Activated CD8-positive, alpha-beta memory T cell treated with anti-CD3 and anti-CD28 coated beads, Interleukin-2, amount 50 U/mL, for 4 hours (primary cell): ENCODE measurements around the gene GNG12.

Experiments used
- DNase-seq: peaks from one replicate; pipeline ENCODE4 v3.0.0-alpha.2; 2020

Gene GNG12

DNA sequence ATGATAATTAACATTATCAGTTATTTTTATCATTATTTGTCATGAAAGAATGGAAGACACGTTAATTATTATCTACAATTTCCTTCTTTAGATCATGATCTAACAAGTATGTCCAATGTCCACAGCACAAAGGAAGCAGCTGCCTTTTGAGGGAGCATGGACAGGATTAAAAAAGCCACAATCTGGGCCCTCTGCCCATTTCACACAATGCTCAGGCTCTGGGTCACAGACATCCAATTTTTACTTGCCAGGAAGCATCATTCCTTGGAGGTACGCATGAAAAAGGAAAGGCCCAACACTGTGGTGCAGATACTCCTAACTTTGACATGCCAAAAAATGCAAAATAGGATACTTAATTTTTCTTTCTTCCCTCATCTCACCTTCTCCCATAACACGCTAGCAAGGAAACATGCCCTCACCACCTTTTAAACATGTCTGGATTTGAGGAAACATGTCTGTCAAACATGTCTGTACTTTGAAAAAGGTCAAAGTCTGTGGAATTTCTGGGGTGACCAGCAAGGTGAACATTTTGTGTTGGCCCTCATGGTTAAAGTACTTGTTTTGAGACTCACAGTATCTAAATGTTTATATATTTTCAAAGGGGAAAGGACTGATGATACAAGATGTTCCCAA lies 108.2 kb downstream of the GNG12 start:
- no peak for DNase-seq

DNA sequence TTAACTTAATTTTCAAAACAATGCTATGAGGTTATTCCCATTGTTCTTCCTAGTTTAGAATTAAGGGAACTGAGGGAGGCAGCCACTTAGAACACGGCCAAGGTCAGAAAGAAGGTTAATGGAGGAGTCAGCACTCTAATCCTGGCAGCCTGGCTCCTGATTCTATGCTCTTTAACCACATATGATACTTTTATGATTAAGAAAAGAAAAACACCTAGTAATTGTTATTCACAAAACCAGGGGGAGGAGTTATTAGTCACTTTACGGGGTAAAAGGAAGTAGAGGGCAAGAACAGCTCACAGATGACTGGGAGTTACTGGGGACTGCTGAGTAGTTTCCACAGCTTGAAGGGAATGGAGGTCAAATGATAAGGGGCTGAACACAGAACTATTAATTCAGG lies 109.6 kb downstream of the GNG12 start:
- DNase-seq: no peak

DNA sequence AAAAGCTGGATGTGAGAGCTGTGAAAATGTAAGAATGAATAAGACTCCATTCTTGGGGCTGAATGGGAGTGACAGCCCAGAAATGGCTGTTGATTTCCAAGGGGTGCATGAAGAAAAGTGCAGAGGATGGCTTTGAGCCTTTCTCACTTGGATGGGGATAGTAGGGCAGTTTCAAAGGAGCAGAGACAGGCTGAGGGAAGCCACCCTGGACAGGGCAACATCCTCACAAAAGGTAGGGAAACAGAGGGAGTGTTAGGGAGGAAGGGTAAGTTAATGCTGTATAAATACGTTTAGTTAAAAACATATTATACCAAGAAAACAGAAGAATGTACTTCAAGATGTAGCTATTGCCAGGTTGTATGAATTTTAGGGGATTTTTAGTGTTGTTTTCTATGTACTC lies 110.1 kb downstream of the GNG12 start:
- no peak for DNase-seq

DNA sequence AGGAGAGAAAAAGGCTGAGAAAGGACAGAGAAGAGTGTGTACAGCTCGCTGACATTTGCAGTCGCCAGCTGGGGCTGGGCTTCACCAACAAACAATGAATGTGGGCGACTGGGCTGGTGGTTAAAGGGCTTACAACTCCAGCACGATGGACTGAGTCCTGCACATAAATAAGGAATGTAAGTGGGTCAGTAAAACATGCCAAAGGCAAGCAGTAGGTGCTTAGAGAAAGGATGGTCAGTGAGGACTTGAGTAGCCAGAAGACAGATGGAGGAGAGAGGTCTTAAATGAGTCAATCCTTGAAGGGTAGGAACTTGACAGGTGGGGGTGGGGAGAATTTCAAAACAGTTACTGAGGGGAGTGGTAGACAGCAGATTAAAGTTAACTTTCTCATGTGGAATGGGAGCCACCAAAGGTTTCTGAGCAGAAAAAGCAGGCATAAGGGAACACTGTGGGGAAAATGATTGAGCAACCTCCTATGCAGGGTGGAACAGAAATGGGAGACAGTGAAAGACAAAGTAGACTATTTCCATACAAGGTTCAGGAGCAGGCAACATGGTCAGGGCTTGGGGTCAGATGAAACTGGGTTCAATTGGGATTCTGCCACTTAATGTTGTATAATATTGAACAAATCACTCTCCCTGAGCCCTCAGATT lies 110.8 kb downstream of the GNG12 start:
- no peak for DNase-seq

DNA sequence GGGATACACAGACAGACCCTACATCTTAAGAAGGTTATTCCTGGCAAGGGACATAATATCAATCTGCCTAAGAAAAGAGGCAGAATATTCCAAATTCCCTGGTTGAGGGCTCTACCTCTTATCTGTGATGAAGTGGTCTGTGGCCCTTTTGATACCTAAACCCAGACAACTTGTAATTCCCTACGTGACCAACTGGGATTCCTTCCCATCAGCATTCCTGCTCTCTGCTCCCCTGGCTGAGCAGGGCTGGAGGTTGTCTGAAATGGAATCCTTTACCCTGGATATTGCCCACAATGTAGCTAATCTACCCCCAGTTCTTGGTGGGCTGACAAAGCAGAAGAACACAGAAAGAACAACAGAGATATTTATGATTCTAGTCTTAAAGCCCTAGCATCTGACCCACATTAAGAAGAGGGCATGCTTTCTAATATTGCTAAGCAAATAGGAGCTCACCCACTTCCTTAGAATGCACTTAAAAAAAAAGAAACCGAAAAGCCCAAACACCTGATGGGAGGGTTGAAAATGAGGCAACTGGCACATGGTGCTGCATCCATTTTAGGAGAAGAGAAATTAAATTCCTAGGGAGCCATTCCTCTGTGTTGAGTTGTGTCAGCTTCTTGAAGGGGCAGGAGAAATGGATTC lies 111.5 kb downstream of the GNG12 start:
- DNase-seq: no peak

DNA sequence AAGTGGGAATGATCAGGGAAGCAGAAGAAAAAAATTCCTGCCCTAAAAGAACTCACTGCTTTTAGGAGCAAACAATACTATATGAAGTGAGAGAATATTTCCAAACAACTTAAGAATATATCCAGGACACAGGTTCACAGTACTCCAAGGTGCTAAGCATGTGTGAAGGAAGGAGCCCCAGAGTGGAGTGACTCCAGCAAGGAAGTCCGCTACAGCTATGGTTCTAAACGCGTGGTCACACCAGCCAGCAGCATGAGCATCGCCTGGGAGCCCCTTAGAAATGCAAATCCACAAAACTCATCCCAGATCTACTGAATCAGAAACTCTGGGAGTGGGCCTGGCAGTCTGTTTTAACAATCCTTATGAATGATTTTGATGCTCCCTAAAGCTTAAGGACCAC lies 112.2 kb downstream of the GNG12 start:
- DNase-seq: no peak

DNA sequence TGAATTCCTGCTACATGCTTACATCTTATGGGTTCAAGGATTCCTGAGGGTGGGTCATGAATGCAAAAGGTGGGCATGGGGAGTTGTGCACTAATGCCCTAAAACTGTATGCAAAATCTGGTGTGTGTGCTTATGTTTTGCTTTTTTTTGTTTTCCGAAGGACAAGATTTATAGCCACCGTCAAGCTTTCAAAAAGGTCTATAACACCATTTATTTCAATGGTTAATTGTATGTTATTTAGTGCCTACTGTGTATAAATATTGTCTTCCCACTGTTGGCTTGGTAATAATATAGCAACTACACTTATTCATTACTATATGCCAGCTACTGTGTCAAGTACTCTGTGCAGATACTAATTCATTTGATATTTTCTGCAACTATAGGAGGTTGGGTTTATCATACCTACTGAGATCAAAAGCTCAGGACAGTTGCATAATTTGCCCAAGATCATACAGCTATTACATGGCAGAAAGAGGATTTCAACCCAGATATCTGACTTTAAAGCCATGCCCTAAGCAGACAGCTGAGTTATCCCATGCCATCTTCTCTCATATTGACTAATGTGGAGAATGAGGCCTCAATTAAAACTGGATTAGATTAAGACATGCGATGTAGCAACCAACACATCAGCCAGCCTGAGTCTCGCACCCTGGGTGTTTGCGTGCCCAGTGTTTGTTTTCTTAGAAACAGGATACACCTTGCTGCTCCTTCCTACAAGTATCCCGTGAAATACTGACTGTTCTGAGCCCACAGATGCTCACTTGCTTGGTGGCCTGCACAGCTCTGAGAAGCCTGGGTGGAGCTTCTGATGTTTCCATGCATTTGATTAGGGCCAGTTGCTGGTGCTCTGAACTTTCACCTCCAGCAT lies 113.7 kb downstream of the GNG12 start:
- DNase-seq: no peak

DNA sequence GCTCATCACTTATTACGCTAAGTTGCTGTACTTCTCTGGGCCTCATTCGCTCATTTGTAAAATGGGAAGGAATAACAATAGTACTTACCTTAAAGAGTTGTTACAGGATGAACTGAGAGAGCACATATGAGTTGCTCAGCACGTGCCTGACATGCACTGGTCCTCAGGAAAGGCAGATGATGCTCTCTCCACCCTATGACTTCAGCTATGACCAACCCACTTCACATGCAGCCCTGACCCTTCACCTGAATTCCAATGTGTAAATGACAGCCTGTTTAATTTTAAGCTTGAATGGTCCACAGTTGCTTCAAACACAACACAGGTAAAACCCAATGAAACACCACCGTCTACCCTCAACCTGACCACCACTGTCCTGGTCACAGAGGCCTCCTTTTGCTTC lies 115.4 kb downstream of the GNG12 start:
- DNase-seq: no peak

DNA sequence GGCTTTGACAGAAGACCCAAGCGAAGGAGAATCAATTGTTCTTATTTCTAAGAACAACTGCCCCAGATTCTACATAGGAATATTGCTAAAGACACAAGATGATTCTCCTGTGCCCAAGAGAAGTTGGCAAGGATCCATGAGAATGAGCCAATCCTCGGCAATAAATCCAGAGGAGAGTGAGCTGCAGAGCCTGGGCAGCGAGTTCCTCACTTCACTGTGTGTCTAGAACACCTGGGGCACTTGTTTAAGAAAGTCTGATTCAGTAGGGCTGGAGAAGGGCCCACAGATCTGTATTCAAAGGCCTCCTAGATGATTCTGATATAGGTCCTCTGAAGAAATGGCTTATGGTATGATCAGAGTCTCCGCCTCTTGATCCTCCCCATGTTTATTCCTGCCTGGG lies 116.5 kb downstream of the GNG12 start:
- DNase-seq: no peak

DNA sequence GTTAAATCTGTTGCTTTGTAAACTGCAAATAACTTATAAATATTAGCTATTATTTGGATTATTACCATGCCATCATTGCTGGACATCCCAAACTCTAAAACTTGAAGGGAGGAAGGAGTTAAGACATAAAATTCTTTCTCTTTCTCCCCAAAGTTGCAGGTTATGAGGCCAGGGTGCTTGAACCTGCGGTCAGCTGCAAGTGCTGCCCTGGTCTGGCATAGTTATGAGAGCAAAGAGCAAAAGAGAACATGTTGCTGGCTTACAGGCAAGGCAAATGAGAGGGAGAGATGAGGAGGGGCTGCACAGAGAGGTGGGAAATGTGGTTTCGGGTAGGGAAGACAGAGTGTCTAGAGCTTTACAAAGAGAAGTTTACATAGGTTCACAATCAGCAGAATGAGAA lies 117.4 kb downstream of the GNG12 start:
- DNase-seq: no peak

DNA sequence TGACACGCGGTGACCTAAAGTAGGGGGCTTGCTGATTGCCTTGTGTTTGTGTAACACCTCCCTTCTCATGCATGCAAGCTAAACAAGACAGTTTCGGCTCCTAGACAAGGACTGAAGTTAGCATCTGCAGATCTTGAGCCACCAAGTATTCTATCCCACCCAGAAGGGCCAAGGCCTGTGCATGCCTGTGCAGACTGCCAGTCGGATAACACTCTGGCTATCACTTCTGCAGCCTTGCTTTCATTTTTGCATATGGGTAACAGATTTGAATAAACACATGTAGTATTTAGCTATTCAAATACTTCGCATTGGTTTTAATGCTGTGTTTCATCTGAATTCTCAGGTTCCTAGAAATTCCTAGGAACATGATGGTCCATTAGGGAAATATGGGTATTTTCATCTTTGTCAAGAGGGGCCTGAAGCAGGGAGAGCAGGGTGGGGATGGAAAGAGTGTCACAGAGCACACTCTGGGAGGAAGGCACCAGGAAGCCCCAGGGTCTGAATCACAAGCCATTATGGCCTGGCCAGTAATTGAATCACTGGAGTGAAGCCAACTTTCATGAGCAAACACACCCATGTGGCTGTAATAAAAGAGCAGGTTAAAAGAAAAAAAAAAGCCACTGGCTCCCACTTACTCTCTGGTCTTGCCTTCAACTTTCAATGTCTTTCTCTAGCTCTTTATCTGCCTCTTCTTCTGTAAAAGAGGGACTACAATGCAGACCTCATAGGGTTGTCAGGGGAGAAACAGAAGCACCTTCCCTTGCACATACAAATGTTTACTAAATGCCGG lies 120.0 kb downstream of the GNG12 start:
- no peak for DNase-seq

DNA sequence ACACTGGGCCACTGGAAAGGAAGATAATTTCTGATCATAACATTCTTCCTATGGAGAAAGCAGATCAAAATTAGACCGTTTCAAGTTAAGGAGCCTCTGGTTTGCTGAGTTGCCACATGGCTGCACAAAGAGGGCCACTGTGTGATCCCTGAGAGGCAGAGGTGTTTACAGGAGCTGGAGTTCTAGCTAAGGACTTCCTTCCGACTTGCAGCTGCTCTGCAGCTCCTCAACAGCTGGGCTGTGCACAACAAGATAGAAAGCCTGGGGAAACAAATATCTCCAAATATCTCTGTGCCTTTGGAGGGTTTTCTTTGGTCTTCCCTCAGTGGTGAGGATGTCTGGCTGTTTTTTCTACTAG lies 121.4 kb downstream of the GNG12 start:
- DNase-seq: no peak

DNA sequence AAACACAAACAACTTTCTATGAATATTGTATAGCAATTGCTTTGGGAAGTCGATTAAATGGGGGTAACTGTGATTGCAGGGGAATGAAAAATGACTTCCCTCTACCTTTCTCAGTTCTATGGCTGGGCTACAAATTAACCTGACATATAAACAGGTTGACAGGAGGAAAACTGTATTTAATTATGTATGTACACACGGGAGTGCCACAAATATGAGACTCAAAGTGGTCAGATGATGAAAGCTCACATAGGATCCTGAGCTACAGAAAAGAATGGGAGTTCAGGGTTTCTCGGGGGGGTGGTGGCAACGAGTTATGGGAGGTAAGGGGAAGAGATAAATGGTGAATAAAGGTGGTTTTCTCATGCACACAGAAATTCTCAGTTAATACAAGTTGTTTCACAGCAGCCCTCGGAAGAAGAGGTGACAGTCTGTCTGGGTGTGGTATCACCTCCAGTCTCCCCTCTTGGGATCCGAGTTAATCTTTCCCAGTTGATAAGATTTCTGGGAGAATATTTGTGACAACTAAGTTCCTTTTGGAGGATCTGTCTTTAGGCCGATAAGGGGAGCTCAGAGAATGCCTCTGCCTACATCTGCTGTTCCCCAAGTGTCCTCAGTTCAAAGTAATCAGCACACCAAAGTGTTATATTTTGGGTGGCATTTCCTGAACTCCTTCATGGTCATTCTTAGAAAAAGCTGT lies 122.0 kb downstream of the GNG12 start:
- DNase-seq: no peak

DNA sequence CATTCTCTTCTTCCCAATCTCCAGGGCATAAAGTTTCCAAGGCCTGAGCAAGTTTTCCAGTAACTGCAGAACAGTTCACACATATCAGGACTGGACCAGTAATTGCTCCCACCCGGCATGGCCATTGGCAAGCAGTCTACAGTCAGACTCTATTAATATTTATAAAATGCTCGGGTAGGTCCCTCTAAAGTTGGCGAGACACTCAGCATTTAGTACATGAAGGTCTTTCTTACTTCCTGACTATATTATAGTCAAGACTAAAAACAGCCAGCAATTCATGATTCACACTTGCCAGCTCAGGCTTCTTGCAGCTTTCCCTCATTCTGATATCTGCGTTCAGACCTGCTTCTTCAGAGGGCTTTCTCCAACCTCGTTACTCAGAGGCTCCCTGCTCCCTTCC lies 122.8 kb downstream of the GNG12 start:
- no peak for DNase-seq

DNA sequence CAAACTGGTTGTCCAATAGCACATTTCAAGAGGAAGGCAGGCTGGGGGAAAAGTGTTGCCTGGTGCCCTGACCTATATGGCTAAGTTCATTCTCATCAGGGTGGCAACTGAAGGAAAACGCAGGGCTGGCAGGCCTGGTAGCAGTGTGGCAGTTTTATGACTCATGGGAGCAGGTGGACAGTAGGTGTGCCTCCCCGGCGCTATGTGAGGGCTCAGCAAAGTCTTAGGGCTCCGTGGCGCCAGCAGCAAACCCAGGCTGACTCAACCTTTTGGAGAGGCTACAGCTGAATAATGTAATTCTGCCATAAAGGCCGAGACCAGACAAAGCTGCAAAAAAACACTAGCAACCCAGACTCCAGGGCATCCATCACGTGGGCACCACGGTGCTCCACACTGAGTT lies 124.7 kb downstream of the GNG12 start:
- no peak for DNase-seq

DNA sequence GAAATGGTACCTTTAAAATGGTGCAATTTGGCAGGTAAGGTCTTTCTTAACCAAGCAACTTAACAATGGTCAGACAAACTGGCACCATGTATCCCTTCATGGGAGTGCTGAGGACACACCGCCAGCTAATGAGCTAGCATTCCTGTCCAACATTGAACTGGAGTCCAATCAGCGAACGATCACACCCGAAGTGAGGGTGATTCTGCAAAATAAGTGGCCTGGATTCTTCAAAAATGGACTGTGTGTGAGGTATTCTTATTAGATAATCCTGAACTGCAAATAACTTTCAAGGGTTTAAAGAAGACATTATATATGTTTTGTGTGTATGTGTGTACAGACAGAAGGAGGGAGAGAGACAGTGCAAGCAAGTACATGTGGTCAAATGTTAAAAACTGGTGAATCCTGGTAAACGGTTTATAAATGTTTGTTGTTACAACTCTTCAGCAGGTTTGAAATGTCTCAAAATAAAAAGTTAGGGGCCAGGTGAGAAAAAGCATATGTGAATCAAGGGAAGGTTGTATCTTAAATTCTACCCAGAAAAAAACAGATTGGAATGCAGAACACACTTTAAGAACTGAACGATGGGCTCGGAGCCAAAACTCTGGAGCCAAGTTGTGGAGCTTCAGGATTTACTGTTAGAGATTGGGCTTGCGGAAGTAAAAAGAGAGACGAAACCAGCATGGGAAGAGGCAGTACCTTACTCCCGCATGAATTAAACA lies 127.4 kb downstream of the GNG12 start:
- no peak for DNase-seq

DNA sequence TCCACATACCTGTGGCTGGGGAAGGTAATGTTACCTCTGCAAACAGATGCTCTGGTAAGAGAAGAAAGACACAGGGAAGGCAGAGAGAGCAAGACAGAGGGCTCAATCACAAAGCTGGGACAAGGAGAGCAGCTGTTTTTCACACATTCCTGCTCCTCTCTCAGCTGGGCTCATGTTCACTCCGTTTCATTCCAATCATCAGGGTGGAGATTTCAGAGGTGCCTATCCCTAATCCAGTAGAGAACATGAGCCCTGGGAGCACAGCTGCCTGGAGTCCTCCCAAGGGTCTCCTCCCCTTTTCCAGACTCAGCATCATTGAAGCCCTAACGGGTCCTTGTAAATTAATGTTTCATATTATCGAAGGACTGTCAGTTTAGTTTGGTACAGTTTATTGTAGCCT lies 128.9 kb downstream of the GNG12 start:
- no peak for DNase-seq

DNA sequence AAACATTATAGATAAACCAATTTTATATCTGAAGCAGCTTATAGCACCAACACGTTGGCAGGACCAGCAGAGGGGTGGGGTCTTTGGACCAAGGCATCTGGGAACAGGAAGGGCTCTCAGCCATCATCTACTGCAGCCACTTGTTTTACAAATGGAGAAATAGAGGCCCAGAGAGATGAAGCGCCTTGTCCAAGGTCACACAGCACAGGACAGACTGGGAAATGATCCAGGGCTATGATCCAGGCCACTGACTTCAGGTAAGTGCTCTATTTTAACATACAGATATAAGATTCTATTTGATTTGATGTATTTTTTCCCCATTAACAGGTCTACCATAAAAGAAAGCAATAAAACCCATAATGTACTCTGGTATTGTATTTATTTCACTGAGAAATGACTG lies 131.4 kb downstream of the GNG12 start:
- no peak for DNase-seq

DNA sequence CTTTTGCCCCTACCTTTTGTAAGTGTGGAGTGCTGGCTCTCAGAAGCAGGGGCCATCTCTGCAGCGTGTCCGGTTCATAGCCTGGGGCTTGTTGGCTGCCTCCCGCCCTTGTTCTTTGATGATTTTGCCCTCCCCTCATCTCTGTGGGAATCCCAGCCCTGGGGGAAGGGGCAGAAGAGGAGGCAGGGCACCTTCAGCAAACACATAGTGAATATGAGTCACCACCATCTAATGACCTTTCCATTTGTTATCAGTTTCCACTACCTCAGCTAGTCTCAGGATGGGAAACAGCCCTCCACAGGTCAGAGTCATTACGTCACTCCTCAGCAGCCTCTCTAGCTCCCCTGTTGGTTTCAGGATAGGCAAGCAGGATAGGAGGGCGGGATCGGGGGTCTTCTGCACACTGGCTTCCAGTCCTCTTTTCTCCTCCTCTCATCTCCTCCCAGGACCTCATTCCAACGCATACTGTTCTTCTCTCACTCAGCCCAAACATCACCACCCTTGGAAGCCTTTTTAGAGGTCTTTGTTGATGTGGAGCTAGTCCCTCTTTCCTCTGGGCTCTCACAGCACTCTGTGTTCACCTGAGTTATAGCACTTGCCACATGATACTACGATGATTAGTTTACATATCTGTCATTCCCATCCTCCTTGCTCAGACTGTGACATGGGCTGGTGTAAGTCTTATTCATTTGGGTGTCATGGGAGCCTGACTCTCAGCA lies 132.4 kb downstream of the GNG12 start:
- DNase-seq: peak; percentile 17

DNA sequence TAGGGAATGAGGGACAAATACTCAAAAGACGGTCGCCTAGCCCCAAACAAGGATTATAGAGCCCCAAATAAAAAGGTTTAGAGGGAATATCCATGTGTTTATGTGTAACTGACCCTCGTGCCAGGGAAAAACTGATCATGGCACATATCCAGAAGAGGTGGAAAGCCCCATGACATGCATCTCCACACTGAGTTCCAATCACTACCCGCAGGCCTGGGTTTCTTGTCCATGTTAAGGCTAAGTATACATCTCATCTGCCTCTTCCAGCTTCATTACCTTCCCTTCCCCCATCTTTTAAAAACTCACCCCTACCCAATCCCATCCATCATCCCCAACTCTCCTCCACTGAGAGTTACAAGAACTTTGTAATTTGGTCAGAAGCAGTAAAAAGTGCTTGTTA lies 133.0 kb downstream of the GNG12 start:
- no peak for DNase-seq

DNA sequence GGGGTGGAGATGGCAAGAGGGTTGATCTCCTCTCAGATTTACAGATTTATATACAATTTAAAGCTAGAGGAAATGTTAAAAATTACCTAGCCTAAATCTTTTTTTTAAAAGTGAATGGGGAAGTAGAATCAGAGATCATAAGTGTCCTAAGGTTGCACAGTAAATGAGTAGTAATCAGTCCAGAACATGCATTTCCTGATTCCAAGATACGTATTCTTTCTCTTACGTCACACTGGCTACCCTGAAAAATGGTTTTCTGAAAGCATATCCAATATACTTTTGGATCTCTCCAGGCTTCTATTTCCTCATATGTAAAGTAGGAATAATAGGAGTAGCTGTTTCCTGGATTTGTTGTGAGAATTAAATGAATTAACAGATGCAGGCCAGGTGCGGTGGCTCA lies 136.6 kb downstream of the GNG12 start:
- no peak for DNase-seq
